ENCODE results near the gene IQSEC1. TPM values are rescaled to one million over a fixed set of nuclear protein-coding genes. Genes with fewer than 3 reads are reported as not detected.

IQSEC1 gene
- total RNA-seq, 3 donors from 2014 or later: 26.9 to 45.4 (median 26.9) TPM

DNA sequence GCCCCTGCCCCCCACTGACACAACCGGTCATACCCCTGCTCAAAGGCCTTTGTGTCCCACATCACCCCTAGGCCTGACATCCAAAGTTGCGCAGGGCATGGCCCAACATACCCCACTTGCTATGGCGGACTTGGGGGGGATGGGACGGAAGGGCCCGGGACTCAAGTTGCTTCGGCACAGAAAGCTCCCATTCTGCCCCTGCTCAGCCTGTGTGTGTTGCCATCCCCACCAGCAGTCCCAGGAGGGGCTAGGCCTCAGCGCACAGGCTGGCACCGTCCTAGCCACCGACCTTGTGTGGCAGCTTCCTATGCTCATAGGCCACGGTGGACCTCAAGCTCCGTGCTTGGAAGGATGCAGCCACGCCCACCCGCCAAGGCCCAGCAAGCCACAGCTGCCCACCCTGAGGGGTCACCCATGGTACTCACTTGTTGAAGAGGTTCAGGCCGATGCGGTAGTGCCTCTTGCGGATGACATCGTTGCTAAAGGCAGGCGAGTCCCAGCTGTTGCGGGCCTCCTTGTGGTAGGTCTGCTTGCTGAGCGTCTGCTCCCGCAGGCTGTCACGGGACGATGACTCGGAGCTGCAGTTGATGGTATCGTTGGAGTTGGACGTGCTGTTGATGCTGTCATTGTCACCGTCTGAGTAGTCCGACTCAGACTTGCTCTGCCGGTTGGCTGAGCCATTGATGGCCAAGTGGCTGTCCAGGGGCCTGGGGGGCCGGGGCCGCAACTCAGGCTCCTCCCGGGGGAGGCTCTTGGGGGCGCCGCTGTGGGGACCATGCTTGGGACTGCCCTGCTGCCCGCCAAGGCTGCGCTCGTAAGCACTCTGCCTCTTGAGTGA is 138.0 kb downstream of the IQSEC1 start:
- peaks cover 0 to 8% of the 10 kb centered on the region in 2 donors for H3K4me1 ChIP-seq
- intact Hi-C loops (cut with DNase I; ENCODE audit: low total_unique reads): no loop called here
- no peaks in the 10 kb centered on the region for H3K27me3 ChIP-seq
- no peak for TF ChIP-seq POLR2AphosphoS5 (IDR thresholded peaks at IDR 0.05)
- TF ChIP-seq, protein P1, sequence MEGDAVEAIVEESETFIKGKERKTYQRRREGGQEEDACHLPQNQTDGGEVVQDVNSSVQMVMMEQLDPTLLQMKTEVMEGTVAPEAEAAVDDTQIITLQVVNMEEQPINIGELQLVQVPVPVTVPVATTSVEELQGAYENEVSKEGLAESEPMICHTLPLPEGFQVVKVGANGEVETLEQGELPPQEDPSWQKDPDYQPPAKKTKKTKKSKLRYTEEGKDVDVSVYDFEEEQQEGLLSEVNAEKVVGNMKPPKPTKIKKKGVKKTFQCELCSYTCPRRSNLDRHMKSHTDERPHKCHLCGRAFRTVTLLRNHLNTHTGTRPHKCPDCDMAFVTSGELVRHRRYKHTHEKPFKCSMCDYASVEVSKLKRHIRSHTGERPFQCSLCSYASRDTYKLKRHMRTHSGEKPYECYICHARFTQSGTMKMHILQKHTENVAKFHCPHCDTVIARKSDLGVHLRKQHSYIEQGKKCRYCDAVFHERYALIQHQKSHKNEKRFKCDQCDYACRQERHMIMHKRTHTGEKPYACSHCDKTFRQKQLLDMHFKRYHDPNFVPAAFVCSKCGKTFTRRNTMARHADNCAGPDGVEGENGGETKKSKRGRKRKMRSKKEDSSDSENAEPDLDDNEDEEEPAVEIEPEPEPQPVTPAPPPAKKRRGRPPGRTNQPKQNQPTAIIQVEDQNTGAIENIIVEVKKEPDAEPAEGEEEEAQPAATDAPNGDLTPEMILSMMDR (IDR thresholded peaks at IDR 0.05): peak in 1 of 3 donors; percentile 9
- TF ChIP-seq POLR2A (IDR thresholded peaks at IDR 0.05): no peak
- H3K4me3 ChIP-seq: peak overlapping the region in 1 of 3 donors; percentile 15
- peak in 1 of 2 donors; percentile 55 for DNase-seq (ENCODE audit: low spot score in 2 of 2)
- H3K27ac ChIP-seq: peak overlapping the region; percentile 6 to 83
- no peaks in the 10 kb centered on the region for H3K9me3 ChIP-seq
- H3K36me3 ChIP-seq: no peaks in the 10 kb centered on the region

- intact Hi-C loops (cut with DNase I; ENCODE audit: low total_unique reads): no loop called here
- H3K4me1 ChIP-seq: peaks cover 0 to 8% of the 10 kb centered on the region in 2 donors
Measured at GRCh38 chr3:12934431-12934830, 138.8 kb downstream of the IQSEC1 start.

DNA sequence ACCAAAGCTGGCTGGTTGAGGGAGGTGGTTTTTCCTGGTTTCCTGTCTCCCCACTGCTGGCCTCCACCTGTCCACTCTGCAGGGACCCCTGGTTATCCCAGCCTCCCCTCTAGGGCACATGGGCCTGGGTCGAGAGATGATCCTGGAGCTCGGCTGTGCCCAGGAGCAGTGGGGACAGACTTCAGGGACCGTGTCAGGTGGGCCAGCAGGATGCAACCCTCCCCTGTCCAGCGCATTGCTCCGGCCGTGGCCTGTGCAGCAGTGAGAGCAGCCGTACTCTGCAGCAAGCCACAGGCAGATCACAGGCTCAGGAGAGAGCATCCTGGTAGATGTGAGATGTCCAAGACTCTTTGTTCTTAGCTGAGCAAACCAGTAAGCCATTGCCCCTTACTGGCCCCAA is 139.3 kb downstream of the IQSEC1 start:
- no peaks in the 10 kb centered on the region for H3K27me3 ChIP-seq
- DNase-seq (ENCODE audit: low spot score in 2 of 2): no peak
- TF ChIP-seq, protein P1 (IDR thresholded peaks at IDR 0.05): no peak
- TF ChIP-seq POLR2A (IDR thresholded peaks at IDR 0.05): no peak
- TF ChIP-seq POLR2AphosphoS5 (IDR thresholded peaks at IDR 0.05): no peak
- no peaks in the 10 kb centered on the region for H3K36me3 ChIP-seq
- peaks cover 0 to 8% of the 10 kb centered on the region in 2 donors for H3K4me1 ChIP-seq
- intact Hi-C loops (cut with DNase I; ENCODE audit: low total_unique reads): no loop called here
- H3K9me3 ChIP-seq: no peaks in the 10 kb centered on the region
- no peak overlapping the region for H3K4me3 ChIP-seq
- peak overlapping the region; percentile 22 to 83 for H3K27ac ChIP-seq

More at GRCh38 chr3:12934431-12934830, 138.8 kb downstream of the IQSEC1 start:
- DNase-seq (ENCODE audit: low spot score in 2 of 2): peak; percentile 55 to 71
- TF ChIP-seq, protein P1 (IDR thresholded peaks at IDR 0.05): no peak
- TF ChIP-seq POLR2AphosphoS5 (IDR thresholded peaks at IDR 0.05): no peak
- no peak for TF ChIP-seq POLR2A (IDR thresholded peaks at IDR 0.05)
- H3K4me3 ChIP-seq: peak overlapping the region in 1 of 3 donors; percentile 15
- peak overlapping the region; percentile 22 to 83 for H3K27ac ChIP-seq
- H3K36me3 ChIP-seq: no peaks in the 10 kb centered on the region
- H3K27me3 ChIP-seq: no peaks in the 10 kb centered on the region
- H3K9me3 ChIP-seq: no peaks in the 10 kb centered on the region

DNA sequence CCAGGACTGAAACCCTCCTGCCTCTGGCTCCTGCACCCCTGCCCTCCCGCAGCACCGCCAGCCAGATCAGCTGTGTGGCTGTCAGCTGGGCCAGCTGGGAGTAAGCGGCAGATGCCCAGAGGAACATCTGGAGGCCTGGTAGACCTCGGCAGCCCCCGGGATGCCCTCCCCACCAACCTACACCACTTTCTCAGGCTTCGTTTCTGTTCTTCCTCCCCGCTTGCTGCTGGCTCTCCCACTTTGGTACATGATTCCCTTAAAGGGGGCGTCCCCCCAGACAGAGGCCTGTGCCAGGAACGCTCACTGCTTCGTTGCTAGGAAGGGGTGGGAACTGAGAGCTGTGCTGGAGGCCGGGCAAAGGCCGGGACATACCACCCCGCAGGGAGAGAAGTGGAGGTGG is 140.5 kb downstream of the IQSEC1 start:
- DNase-seq (ENCODE audit: low spot score in 2 of 2): no peak
- Histone ChIP-seq H3K9me3 (no peaks in the 10 kb centered on the region), H3K27ac (no peak overlapping the region), H3K4me1 (peaks cover 0 to 8% of the 10 kb centered on the region in 2 donors), H3K27me3 (no peaks in the 10 kb centered on the region), H3K36me3 (no peaks in the 10 kb centered on the region), H3K4me3 (no peak overlapping the region)
- TF ChIP-seq, protein P1 (IDR thresholded peaks at IDR 0.05): no peak
- no peak for TF ChIP-seq POLR2AphosphoS5 (IDR thresholded peaks at IDR 0.05)
- no peak for TF ChIP-seq POLR2A (IDR thresholded peaks at IDR 0.05)
- intact Hi-C loops (cut with DNase I; ENCODE audit: low total_unique reads): no loop called here

GRCh38 chr3:12932347-12932746 is 140.9 kb downstream of the IQSEC1 start:
- H3K4me3 ChIP-seq: no peak overlapping the region
- no peak overlapping the region for H3K27ac ChIP-seq
- DNase-seq (ENCODE audit: low spot score in 2 of 2): no peak
- no peaks in the 10 kb centered on the region for H3K9me3 ChIP-seq
- H3K36me3 ChIP-seq: no peaks in the 10 kb centered on the region
- intact Hi-C loops (cut with DNase I; ENCODE audit: low total_unique reads): no loop called here
- no peak for TF ChIP-seq POLR2A (IDR thresholded peaks at IDR 0.05)
- TF ChIP-seq POLR2AphosphoS5 (IDR thresholded peaks at IDR 0.05): no peak
- TF ChIP-seq, protein P1 (IDR thresholded peaks at IDR 0.05): no peak
- peaks cover 0 to 8% of the 10 kb centered on the region in 2 donors for H3K4me1 ChIP-seq
- H3K27me3 ChIP-seq: no peaks in the 10 kb centered on the region

Measured in breast epithelium (tissue), 4 donors.